ENCODE measurements around the gene CX3CR1. TPM values are rescaled to one million over a fixed set of nuclear protein-coding genes. Genes with fewer than 3 reads are reported as not detected.

The CX3CR1 gene
- total and polyA plus RNA-seq, 9 of the 15 experiments (the other 6 are each of a cell fraction or from before 2014, with no cell fraction given) = 0.03 to 0.21 TPM; not detected in 7

GRCh38 chr3:39284457-39284881 is 4.6 kb upstream of the CX3CR1 start (continued):
- TF ChIP-seq TFAP4 (CRISPR knock-in tag; IDR thresholded peaks at IDR 0.05; ENCODE audit: borderline replicate concordance) (no peak), BRCA1 (IDR thresholded peaks at IDR 0.05) (no peak), BRCA1 (CRISPR knock-in tag; IDR thresholded peaks at IDR 0.05) (no peak), UBTF (IDR thresholded peaks at IDR 0.05; ENCODE audit: borderline replicate concordance in 1 of 2, low read depth in 2 of 2, low read length in 2 of 2) (no peak), BCOR (IDR thresholded peaks at IDR 0.05) (no peak), ZNF239 (CRISPR knock-in tag; IDR thresholded peaks at IDR 0.05) (no peak; the same call in 1 of the 2 replicates), CCAR2 (IDR thresholded peaks at IDR 0.05; ENCODE audit: low read depth, low read length) (no peak), GTF2B (IDR thresholded peaks at IDR 0.05; ENCODE audit: extremely low read depth, insufficient read length) (no peak), TCFL5 (CRISPR knock-in tag; conservative IDR thresholded peaks at IDR 0.05) (0 out of 2 replicates have a peak, but pooled peaks have one; percentile 47), HNRNPH1 (optimal IDR thresholded peaks at IDR 0.05; ENCODE audit: low read depth, low read length) (no peak), HIVEP1 (CRISPR knock-in tag; IDR thresholded peaks at IDR 0.05) (0 out of 2 replicates have a peak, but pooled peaks have one; percentile 23), JUNB (CRISPR knock-in tag; conservative IDR thresholded peaks at IDR 0.05) (no peak), NKRF (IDR thresholded peaks at IDR 0.05; ENCODE audit: borderline replicate concordance) (no peak), HMG20A (CRISPR knock-in tag; conservative IDR thresholded peaks at IDR 0.05) (no peak), KLF13 (tag; IDR thresholded peaks at IDR 0.05; ENCODE audit: borderline replicate concordance, low read depth) (no peak), SUPT5H (IDR thresholded peaks at IDR 0.05) (no peak), U2AF1 (optimal IDR thresholded peaks at IDR 0.05; ENCODE audit: low read depth, low read length) (no peak), ZBTB2 (IDR thresholded peaks at IDR 0.05) (no peak), PTBP1 (IDR thresholded peaks at IDR 0.05; ENCODE audit: low read depth, low read length) (no peak), NRF1 (conservative IDR thresholded peaks at IDR 0.05 in 1 of 2, IDR thresholded peaks at IDR 0.05 in 1 of 2) (no peak), PRMT5 (CRISPR knock-in tag; IDR thresholded peaks at IDR 0.05) (no peak), GTF2A2 (tag; IDR thresholded peaks at IDR 0.05) (peak; percentile 51; the same call in 1 of the 2 replicates), TBP (optimal IDR thresholded peaks at IDR 0.05; ENCODE audit: low read depth, low read length) (no peak), ZNF79 (CRISPR knock-in tag; IDR thresholded peaks at IDR 0.05; ENCODE audit: low read depth) (no peak)
